Measurements from ENCODE around the gene NTSR1. TPM values are rescaled to one million over a fixed set of nuclear protein-coding genes. Genes with fewer than 3 reads are reported as not detected.

Gene NTSR1
- 0.75 and 0.89 TPM in 2 replicates for total RNA-seq (2021; fragmentation: NEBNext Ultra II Directional; extraction: Animal tissue kit (Norgen Biotek cat#: 25700))
- 0.53 and 0.97 TPM in 2 replicates for polyA plus RNA-seq (2011; rRNA removed)
- 0.32 TPM for polyA plus RNA-seq (2011; cell fraction: cytosol; rRNA removed)
- 0.53 TPM for polyA plus RNA-seq (2011; cell fraction: nucleus; rRNA removed)
- polyA plus RNA-seq (2012, experiment 1 of 2), result 0.15 to 0.68 TPM (median 0.34 TPM) in 4 replicates
- 0.43 TPM for polyA plus RNA-seq (2012, experiment 2 of 2)
- 0.77 TPM for polyA plus RNA-seq (2013, experiment 1 of 2)
- polyA plus RNA-seq (2013, experiment 2 of 2), result 0.87 TPM
- polyA minus RNA-seq (2011; rRNA and poly(A)+ RNA removed), result 0.19 and 0.24 TPM in 2 replicates
- polyA minus RNA-seq (2011; cell fraction: cytosol; rRNA and poly(A)+ RNA removed), result not detected
- 0.20 TPM for polyA minus RNA-seq (2011; cell fraction: nucleus; rRNA and poly(A)+ RNA removed)
- long read RNA-seq, experiment 1, result 0 reads
- long read RNA-seq, experiment 2, result 0 reads

GRCh38 chr20:62708591-62709536 lies at the start of gene NTSR1:
TSS of gene NTSR1 (plus strand) at chr20:62708836. CDS start at chr20:62709208, 372 bp downstream.
- H3K79me2 ChIP-seq (ENCODE audit: control insufficient read depth in 1 of 2, insufficient read depth in 2 of 2, low read length in 2 of 2), result no peaks in the 10 kb centered on the region
- no peaks in the 10 kb centered on the region for H3K36me3 ChIP-seq (ENCODE audit: control insufficient read depth in 2 of 4, insufficient read depth in 4 of 4, low read length in 3 of 4)
- H2BK5ac ChIP-seq (ENCODE audit: low read depth, low read length), result peak within 1 kb of the TSS; percentile 44; the same call in 1 of the 2 replicates
- H4K91ac ChIP-seq (replicated peaks; ENCODE audit: insufficient read length, low read length), result peak within 1 kb of the TSS; percentile 25
- peaks cover 3 to 5% of the 10 kb centered on the region in 2 experiments for H4K20me1 ChIP-seq (replicated peaks in 1 of 2; ENCODE audit: control insufficient read depth in 1 of 2, insufficient read depth in 2 of 2, low read length in 2 of 2)
- FAIRE-seq (no peak), DNase-seq (ENCODE audit: low read depth in 1 of 2, low spot score in 2 of 2) (peak in 1 of 2 experiments; percentile 79)
- no peak within 1 kb of the TSS for H3K23ac ChIP-seq (ENCODE audit: insufficient read length)
- 18% methylated on average over 59 of the region's 124 CpGs; no CpG with 5 or more reads in 1 of the 2 experiments for WGBS, 2 experiments (ENCODE audit: extremely low coverage in 1 of 2, insufficient coverage in 1 of 2, insufficient read length in 1 of 2, insufficient replicate concordance in 2 of 2, low coverage in 1 of 2, low lambda C conversion rate in 2 of 2, missing lambda C conversion rate in 1 of 2)
- peak within 1 kb of the TSS; percentile 96; the same call in 1 of the 2 replicates for H2BK12ac ChIP-seq (ENCODE audit: low read depth, low read length)
- peak within 1 kb of the TSS; percentile 78; the same call in 1 of the 2 replicates for H3K18ac ChIP-seq (ENCODE audit: extremely low read depth, low read length)
- H3K79me1 ChIP-seq (ENCODE audit: low read depth, low read length), result no peaks in the 10 kb centered on the region
- H3K9ac ChIP-seq (replicated peaks in 1 of 4; ENCODE audit: extremely low read depth in 1 of 4, low read depth in 3 of 4, low read length in 3 of 4), result no peak within 1 kb of the TSS; a peak in 1 of 7 replicates
- ChIA-PET CTCF (ENCODE audit: partially characterized antibody) (interaction anchor here (0.6 to 4.7 kb wide), 30 partner anchors 10 to 1015 kb away, joined by 3 to 38 read pairs (median 5); no protein-coding TSS in a partner anchor), POLR2A (ENCODE audit: partially characterized antibody) (interaction anchor here (1.0 to 1.2 kb wide), 3 partner anchors 11 to 106 kb away, joined by 3 to 4 read pairs (median 4); no protein-coding TSS in a partner anchor)
- peak within 1 kb of the TSS; percentile 15 to 56 (median 48) for H3K4me3 ChIP-seq (ENCODE audit: extremely low read depth in 1 of 4, insufficient read depth in 2 of 4, low read depth in 3 of 4, low read length in 4 of 4)
- peak within 1 kb of the TSS; percentile 61; the same call in 1 of the 2 replicates for H2BK20ac ChIP-seq (ENCODE audit: low read length)
- peaks cover 0 to 8% (median 7%) of the 10 kb centered on the region in 4 experiments; a peak in 5 of 7 replicates for H3K4me1 ChIP-seq (replicated peaks in 1 of 4; ENCODE audit: control insufficient read depth in 3 of 4, insufficient read depth in 4 of 4, low read length in 3 of 4)
- no peak within 1 kb of the TSS for H2BK120ac ChIP-seq (replicated peaks; ENCODE audit: low read depth, low read length)
- no peak within 1 kb of the TSS for H4K5ac ChIP-seq (ENCODE audit: insufficient read length, low read depth, low read length)
- no peak within 1 kb of the TSS for H3K56ac ChIP-seq (replicated peaks; ENCODE audit: insufficient read length, low read depth, low read length)
- H2BK15ac ChIP-seq (ENCODE audit: low read length), result peak within 1 kb of the TSS; percentile 92; the same call in 1 of the 2 replicates
- H2AK5ac ChIP-seq (ENCODE audit: low read depth, low read length), result no peak within 1 kb of the TSS
- H3K14ac ChIP-seq (ENCODE audit: insufficient read length), result no peak within 1 kb of the TSS
- H2AFZ ChIP-seq (ENCODE audit: low read length), result no peak within 1 kb of the TSS; the same call in 1 of the 2 replicates
- H3K4ac ChIP-seq (replicated peaks; ENCODE audit: insufficient read length, low read depth, low read length), result no peak within 1 kb of the TSS
- peaks cover 11% of the 10 kb centered on the region; the same call in 1 of the 2 replicates for H3K23me2 ChIP-seq (ENCODE audit: low read depth, low read length)
- peak within 1 kb of the TSS; percentile 68 to 84 for H3K4me2 ChIP-seq (ENCODE audit: insufficient read depth in 1 of 2, low read depth in 2 of 2, low read length in 2 of 2)
- H4K8ac ChIP-seq (ENCODE audit: extremely low read depth, insufficient read depth, low read length), result peak within 1 kb of the TSS; percentile 75
- H3K9me3 ChIP-seq (ENCODE audit: insufficient read depth in 2 of 2, low read depth in 1 of 2, low read length in 1 of 2), result no peaks in the 10 kb centered on the region
- no peak within 1 kb of the TSS for H3K27ac ChIP-seq (ENCODE audit: low read depth, low read length)
- H3K27me3 ChIP-seq (replicated peaks in 1 of 4; ENCODE audit: control insufficient read depth in 3 of 4, extremely low read depth in 1 of 4, insufficient read depth in 3 of 4, low read length in 3 of 4), result peaks cover 22 to 40% (median 30%) of the 10 kb centered on the region in 4 experiments
- 0 out of 4 replicates have a peak, but pooled peaks of 1 of the 2 experiments have one; percentile 12 for TF ChIP-seq SIN3A (conservative IDR thresholded peaks at IDR 0.05 in 1 of 2, IDR thresholded peaks at IDR 0.05 in 1 of 2; ENCODE audit: low read depth in 1 of 2, low read length in 2 of 2)
- peak; percentile 3 to 40; a peak in 2 of 4 replicates for TF ChIP-seq RAD21 (IDR thresholded peaks at IDR 0.05 in 1 of 2, conservative IDR thresholded peaks at IDR 0.05 in 1 of 2; ENCODE audit: low read depth in 2 of 2, low read length in 2 of 2)
- TF ChIP-seq RBBP5 (IDR thresholded peaks at IDR 0.05; ENCODE audit: borderline replicate concordance, low read depth, low read length), result peak; percentile 49; the same call in 1 of the 2 replicates
